ENCODE measurements around the gene BPIFB1.

DNA sequence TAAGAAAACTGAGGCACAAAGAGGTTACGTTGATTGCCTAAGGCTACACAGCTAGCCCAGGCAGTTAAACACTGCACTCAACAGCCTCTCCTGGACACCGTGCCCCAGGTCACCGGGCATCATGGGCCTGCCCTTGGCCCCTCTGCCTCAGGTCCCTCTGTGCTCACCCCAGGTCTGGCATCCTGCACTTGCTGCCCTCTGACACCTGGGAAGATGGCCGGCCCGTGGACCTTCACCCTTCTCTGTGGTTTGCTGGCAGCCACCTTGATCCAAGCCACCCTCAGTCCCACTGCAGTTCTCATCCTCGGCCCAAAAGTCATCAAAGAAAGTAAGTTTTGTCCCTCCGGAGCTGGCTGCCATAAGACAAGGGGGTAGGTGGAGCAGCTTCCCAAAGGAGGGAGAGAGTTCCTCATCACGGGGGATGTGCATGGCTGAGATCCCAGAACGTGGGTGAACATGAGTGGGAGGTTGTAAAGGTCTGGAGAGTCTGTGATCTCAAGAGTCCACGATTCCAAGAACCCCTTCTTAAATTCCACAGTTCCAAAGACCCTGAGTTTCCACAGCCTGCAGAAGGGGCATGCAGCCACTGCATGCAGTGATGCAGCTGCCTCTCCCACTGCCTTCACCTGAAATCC lies 3.0 kb downstream of the BPIFB1 start:
- TF ChIP-seq, protein P1, sequence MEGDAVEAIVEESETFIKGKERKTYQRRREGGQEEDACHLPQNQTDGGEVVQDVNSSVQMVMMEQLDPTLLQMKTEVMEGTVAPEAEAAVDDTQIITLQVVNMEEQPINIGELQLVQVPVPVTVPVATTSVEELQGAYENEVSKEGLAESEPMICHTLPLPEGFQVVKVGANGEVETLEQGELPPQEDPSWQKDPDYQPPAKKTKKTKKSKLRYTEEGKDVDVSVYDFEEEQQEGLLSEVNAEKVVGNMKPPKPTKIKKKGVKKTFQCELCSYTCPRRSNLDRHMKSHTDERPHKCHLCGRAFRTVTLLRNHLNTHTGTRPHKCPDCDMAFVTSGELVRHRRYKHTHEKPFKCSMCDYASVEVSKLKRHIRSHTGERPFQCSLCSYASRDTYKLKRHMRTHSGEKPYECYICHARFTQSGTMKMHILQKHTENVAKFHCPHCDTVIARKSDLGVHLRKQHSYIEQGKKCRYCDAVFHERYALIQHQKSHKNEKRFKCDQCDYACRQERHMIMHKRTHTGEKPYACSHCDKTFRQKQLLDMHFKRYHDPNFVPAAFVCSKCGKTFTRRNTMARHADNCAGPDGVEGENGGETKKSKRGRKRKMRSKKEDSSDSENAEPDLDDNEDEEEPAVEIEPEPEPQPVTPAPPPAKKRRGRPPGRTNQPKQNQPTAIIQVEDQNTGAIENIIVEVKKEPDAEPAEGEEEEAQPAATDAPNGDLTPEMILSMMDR (conservative IDR thresholded peaks at IDR 0.05), result no peak
- no peak for TF ChIP-seq ZFX (IDR thresholded peaks at IDR 0.05)
